Activated CD8-positive, alpha-beta memory T cell treated with anti-CD3 and anti-CD28 coated beads for 24 hours (primary cell): Measurements from ENCODE around the gene DHRS1.

Experiments used
- DNase-seq: peaks from one replicate; pipeline ENCODE4 v3.0.0-alpha.2; 2020

The DHRS1 gene

GRCh38 chr14:24280797-24281460, 18.7 kb downstream of the DHRS1 start:
- DNase-seq = no peak

- DNase-seq = peak; percentile 76
Measured at GRCh38 chr14:24279301-24280186, 20.0 kb downstream of the DHRS1 start.

DNA sequence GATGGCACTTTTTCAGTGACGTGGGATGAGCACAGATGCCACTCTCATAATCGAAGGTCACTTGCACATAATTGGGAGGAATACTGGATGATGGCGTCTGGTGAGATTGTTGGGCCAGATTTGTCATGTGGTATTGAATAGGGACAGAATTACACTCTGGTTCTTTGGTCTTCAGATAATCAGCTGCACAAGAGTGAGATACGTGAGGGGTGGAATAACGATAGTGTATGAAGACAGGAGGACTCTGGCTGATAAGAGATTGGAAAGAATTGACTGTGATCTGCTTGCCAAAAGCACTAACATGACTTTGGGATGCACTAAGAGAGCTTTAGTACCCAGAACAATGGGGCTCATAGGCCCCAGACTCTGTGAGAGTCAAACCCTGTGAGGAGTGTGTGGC, 21.2 kb downstream of the DHRS1 start:
- no peak for DNase-seq

DNA sequence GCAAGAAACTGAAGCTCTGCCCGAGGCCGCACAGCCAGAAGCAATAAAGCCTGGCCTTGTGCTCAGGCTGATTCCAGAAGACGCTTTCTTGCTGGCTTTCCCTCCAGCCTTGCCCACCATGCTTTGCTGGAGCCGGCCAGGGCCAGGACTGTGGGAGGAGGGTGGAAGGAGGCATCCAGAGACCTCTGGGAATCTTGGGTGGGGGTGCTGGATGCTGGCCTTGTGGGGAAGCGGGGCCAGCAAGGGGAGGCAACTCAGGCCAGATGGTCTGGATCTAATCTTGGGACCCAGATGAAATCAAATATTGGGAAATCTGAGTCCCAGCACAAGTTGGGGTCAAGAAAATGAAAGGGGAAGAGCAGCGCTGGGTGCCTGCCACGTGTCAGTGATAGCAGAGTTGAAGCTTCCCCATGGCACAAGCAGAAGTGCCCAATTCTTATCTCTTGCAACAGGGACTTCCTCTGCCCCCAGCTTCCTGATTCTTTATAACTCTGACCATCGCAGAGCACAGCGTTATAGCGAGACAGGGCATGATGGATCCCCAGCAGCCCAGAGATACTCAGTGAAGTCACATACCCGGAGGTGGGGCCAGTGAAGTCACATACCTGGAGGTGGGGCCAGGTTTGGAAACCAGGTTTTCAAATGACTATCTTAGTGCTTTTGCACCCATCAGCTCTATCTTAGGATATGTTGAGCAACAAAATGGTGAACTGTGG, 21.8 kb downstream of the DHRS1 start:
- no peak for DNase-seq

DNA sequence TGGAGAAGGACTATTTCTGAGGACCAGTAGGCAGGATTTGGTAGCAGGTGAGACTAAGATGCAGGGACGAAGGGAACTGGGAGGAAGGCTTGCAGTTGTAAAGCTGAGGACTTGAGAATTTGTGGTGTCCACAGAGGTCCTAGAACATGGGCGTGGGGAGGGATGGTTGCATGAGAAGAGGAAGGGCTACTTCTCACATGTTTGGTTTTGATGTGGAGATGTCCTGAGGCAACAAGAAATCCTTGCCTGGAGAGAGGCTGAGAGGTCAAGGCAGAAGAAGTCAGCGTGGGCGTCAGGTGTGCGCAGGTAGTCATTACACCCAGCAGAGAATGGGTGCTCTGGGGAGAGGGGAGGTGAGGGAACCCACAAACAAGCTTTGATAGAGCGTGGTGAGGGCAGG, 22.5 kb downstream of the DHRS1 start:
- no peak for DNase-seq

- DNase-seq = peak; percentile 77
Measured at GRCh38 chr14:24274101-24274543, 25.5 kb downstream of the DHRS1 start.

- DNase-seq = no peak
Measured at GRCh38 chr14:24273422-24273998, 26.1 kb downstream of the DHRS1 start.

DNA sequence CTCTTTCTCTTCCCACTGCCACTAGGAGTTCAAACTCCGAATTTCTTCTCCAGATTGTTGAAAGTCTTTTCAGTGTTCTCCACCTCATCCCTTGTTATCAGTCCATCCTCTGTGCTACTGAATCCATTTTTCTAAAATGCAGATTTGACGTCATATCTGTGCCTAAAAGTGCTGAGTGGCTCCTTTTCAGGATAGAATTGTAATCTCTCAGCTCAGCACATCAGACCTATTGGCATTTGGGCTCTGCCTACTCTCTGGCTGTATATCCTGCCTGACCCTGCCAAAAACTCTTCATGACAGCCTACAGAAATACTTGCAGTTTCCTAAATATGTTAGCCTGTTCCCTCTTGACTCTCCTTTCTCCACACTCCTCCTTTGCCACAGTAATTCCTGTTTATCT, 27.1 kb downstream of the DHRS1 start:
- no peak for DNase-seq

GRCh38 chr14:24271834-24272263, 27.7 kb downstream of the DHRS1 start:
- DNase-seq = no peak

DNA sequence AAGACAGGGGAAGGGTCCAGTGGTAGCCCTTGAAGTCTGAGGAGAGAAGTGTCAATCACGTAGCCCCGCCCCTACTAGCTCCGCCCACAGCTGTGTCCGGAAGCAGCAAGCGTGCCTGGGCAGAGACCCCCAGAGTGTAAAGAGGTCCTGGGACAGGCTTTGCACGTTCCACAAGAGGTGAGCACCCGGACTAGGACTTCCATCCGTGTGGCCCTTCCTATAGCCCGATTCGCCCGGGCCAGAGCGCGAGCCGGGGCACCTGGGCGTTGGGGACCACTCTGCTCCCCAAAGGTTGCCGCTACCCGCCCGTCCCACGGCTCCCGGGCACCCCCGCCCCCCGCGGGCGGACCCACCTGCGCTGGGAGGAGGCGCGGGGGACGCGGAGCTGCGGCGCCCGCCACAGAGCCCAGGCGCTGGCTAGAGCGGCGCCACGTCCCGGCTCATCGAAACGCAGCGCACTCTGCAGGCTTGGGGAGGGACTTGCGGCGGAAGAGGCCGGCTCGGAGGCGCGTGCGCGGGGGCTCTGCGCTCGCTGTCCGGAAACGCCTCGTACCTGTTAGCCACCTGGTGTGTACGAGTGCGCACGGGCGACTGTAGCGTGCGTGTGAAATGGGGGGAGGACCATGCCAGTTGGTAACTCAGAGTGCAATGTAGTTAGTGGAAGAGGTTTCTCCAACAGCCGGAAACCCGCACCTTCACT, 28.3 kb downstream of the DHRS1 start, which contains the start of gene RABGGTA:
RABGGTA (minus strand) TSS at position 464 of the 700 bp plus-strand sequence. CDS start 482 bp downstream, outside the sequence.
- DNase-seq = peak; percentile 93

DNA sequence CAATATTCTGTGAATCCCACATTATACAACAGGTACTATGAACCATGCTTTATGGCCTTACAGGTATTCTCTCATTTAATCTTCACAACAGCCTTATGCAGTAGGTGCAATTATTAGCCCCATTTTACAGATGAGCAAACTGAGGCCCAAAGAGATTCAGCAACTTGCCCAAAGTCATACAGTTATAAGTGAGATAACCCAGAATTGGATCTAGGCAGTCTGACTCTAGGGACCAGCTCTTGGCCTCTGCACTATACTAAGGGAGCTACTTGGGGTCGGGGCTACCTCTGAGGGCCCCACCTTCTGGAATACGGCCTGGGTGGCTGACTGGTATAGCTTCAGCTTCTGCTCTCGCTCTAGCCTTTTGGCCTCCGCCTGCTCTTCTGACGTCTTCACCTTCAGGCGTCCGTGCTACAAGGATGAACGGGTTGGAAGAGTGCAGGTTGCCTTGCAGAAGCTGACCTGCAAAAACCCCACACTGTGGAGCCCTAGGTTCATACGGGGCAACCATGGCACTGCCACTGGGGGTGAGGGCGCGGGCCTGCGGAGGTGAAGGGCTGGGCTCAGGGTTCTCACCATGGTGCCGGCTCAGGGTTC, 28.9 kb downstream of the DHRS1 start:
- DNase-seq = no peak

- DNase-seq = no peak
Measured at GRCh38 chr14:24269910-24270536, 29.6 kb downstream of the DHRS1 start.

DNA sequence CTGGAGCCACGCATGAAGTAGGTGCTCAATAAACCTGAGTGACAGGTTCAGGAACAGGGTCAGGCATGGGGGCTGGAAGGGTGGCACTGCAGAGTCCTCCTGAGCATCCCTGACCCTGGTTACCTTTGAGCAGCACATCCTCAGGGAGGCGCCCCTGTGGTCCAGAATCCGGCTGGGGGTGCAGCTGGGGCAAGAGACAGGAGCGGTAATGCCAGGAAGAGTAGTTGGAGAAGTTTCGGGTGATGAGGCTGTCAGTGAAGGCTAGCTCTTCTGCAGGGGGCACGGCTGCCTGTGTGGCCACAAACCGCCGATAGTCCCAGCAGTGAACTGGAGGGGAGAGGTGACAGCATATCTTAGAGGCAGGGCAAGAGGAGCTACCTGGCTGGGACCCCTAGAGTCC, 30.2 kb downstream of the DHRS1 start:
- no peak for DNase-seq

DNA sequence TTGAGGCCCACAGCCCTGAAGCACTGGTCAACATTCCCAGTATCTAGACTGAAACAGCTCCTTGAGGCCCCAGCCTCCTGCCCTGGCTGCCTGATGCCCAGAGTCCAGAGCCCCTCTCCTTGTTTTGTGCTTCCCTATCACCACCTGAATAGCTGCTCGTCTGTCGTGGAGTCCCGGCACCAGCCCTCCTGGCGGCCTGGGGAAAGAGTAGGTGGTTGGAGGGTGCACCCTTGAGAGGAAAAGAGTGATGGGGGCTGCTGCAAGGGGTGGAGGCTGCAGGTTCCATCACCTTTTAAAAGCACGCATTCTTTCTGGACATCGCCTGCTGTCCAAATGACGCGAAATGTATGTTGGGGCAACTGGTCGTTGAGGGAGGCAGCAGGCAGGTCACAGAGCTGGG, 31.4 kb downstream of the DHRS1 start:
- DNase-seq = no peak

- DNase-seq = no peak
Measured at GRCh38 chr14:24267516-24267915, 32.1 kb downstream of the DHRS1 start.

DNA sequence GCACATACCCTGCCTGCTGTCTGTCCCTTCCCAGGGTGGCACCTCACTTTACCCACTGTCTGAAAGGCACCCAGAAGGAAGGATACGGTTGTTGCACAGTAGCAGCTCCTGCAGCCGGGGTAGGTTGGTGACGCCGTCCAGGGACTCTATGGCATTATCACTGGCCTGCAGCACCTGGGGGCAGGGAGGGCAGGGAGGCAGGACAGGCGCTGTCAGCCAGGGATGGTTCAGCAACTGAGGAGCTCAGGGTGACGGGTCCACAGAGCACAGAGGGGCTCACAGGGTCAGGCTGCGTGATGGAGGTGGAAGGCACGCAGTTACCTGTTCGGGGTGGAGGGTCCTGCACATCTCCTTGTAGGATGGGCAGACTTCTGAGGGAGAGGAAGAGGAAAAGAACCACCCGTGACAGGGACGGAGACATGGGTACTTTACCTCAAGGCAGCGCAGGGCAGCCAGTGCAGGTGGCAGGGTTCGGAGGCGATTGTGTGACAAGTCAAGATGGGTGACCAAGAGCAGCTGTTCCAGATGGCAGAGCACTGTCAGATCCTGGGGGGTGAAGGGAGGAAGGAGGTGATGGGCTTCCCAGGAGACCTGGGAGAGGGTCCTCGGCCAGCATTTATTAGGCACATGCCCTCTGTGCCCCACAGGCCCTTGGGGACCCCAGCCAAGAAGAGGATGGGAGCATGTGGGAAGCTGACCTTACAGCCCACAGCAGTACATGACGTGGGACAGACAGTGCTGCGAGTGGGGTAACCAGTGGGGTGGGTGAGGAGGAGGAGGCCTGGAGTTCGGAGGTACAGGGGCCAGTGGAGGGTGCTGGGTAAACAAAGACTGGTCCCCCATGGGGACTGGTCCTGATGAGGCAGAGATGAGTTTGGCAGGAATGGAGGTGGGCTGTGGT, 33.0 kb downstream of the DHRS1 start:
- no peak for DNase-seq

- no peak for DNase-seq
Measured at GRCh38 chr14:24264298-24264697, 35.3 kb downstream of the DHRS1 start.

- no peak for DNase-seq
Measured at GRCh38 chr14:24263848-24264247, 35.7 kb downstream of the DHRS1 start.

- DNase-seq = no peak
Measured at GRCh38 chr14:24262821-24263733, 36.5 kb downstream of the DHRS1 start, which contains the start of gene TGM1. TGM1 (minus strand) TSS chr14:24263177; CDS start chr14:24262352, 825 bp downstream.
